Pons (tissue), 1 donor: ENCODE data around the gene SLC2A9.
"Not testable (repeated sequence)": the region's sequence is repeated elsewhere in the genome, so short reads cannot be mapped to it uniquely, and the experiment has no call there.

Source experiments
- DNase-seq: peaks from one replicate; pipeline ENCODE4 v3.0.0-alpha.2; 2016; ENCODE audit warnings: low spot score

SLC2A9 gene

GRCh38 chr4:9820343-9820742, 201.0 kb downstream of the SLC2A9 start:
- DNase-seq, result no peak

- DNase-seq, result no peak
Measured at GRCh38 chr4:9816285-9816684, 205.0 kb downstream of the SLC2A9 start.

- no peak for DNase-seq
Measured at GRCh38 chr4:9812501-9813340, 208.6 kb downstream of the SLC2A9 start.

DNA sequence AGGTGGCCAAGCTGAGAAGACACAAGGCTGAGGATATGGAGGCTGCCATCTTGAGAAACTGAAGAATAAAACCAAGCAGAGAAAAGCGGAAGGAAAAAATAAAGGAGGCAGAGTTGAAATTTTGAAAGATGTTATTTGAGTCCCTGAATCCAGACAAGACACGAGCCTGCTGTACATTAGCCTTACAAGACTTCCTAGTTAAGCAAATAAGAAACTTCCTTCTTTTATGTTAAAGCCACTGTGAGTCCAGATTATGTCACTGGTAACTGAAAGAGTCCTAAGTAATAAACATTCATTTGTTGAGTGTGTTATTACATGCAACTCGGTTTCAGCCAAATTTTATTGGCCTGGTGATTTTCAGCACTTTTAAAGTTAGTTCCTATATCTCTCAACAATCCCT, 209.5 kb downstream of the SLC2A9 start:
- DNase-seq, result no peak

DNA sequence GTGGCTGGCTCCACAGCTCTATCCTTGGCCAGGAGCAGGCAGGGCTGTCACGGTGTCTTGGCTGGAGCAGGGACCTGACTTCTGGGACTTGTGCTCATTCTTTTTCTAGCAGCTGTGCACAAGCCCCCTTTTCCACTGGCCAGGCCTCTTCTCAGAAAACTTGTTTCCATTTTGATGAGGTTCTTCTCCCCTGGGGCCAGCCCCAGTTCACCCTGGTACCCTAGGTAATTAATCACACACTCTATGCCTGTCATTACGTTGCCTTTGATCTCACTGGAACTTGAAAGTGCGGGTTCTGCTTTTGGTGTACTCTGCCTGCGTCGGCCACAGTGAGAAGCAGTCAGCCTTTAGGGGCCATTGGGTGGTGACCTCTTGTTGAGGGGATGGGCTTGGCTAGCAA, 213.2 kb downstream of the SLC2A9 start:
- DNase-seq, result no peak

- DNase-seq, result no peak
Measured at GRCh38 chr4:9804918-9805317, 216.4 kb downstream of the SLC2A9 start.

DNA sequence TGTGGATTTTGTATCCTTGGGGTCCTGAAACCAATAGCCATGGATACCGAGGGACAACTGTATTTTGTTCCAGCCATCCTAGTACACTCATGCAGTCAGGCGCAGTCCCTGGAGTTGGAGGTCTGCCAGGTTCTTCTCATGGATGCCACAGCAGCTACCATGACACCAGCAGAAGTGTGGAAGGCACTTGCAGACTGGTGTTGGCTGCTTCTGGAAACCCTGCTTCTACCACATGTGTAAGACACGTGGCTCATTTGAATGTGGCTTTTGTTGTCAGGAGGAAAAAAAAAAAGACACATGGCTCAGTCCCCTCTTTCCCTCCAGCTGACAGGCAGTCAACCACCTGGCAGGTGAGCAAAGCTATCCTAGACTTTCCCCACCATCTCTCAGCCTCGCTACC, 220.4 kb downstream of the SLC2A9 start:
- no peak for DNase-seq

- DNase-seq, result not testable (repeated sequence)
Measured at GRCh38 chr4:9796641-9797040, 224.7 kb downstream of the SLC2A9 start.

DNA sequence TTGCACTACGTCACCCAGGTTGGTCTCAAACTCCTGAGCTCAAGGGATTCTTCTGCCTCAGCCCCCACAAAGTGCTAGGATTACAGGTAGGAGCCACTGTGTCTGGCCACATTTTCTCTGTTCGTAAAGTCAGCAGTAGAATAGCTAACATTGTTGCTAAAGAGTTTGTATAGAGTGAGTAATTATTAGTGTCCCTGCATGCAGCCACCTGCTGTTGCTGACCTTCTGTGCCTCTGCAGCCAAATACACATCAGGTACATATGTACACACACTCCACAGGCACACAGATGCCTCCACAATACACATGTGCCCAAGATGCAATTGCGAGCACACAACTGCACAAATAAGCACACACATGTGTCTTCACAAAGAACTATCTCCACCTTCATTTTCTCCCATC, 228.9 kb downstream of the SLC2A9 start:
- no peak for DNase-seq

GRCh38 chr4:9785891-9786290, 235.4 kb downstream of the SLC2A9 start:
- not testable (repeated sequence) for DNase-seq

DNA sequence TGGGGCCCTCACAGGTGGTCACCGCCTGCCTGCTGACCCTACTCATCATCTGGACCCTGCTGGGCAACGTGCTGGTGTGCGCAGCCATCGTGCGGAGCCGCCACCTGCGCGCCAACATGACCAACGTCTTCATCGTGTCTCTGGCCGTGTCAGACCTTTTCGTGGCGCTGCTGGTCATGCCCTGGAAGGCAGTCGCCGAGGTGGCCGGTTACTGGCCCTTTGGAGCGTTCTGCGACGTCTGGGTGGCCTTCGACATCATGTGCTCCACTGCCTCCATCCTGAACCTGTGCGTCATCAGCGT, 239.2 kb downstream of the SLC2A9 start:
- no peak for DNase-seq

- no peak for DNase-seq
Measured at GRCh38 chr4:9781343-9782135, 239.8 kb downstream of the SLC2A9 start, which contains the start of gene DRD5. DRD5 (plus strand) TSS chr4:9781634; CDS start chr4:9782030, 396 bp downstream.
